Measurements from ENCODE around the gene GPR160.
A peak's percentile ranks its signal among the peaks of the same experiment; 100 is the strongest.
"Not testable (repeated sequence)": the region's sequence is repeated elsewhere in the genome, so short reads cannot be mapped to it uniquely, and the experiment has no call there.

Gene GPR160

DNA sequence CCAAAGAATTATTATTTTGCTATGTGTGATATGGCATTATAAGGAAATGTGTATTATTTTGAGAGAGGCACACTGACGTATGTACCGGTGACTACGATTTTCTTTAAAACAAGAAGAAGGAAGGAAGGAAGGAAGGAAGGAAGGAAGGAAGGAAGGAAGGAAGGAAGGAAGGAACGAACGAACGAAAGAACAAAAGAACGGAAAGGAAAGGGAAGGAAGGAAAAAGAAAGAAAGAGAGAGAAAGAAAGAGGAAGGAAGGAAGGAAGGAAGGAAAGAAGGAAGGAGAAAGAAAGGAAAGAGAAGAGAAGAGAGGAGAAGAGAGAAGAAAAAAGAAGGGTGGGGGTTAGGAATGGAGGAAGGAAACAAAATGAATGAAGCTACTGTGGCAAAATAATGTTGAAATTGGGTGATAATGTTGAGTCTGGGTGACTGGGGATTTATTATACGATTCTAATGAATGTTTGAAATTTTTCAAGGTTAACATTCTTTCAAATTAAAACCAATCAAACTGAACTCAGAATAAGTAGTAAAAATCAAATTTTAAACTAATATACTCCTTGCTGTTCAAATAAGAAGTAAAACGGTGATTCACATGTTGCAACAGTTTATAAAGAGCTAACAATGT lies 73.5 kb downstream of the GPR160 start:
- H3K4me3 ChIP-seq (ENCODE audit: low read depth, low read length): no peak overlapping the region
- TF ChIP-seq, protein P1, sequence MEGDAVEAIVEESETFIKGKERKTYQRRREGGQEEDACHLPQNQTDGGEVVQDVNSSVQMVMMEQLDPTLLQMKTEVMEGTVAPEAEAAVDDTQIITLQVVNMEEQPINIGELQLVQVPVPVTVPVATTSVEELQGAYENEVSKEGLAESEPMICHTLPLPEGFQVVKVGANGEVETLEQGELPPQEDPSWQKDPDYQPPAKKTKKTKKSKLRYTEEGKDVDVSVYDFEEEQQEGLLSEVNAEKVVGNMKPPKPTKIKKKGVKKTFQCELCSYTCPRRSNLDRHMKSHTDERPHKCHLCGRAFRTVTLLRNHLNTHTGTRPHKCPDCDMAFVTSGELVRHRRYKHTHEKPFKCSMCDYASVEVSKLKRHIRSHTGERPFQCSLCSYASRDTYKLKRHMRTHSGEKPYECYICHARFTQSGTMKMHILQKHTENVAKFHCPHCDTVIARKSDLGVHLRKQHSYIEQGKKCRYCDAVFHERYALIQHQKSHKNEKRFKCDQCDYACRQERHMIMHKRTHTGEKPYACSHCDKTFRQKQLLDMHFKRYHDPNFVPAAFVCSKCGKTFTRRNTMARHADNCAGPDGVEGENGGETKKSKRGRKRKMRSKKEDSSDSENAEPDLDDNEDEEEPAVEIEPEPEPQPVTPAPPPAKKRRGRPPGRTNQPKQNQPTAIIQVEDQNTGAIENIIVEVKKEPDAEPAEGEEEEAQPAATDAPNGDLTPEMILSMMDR (IDR thresholded peaks at IDR 0.05; ENCODE audit: low read depth, low read length): no peak

DNA sequence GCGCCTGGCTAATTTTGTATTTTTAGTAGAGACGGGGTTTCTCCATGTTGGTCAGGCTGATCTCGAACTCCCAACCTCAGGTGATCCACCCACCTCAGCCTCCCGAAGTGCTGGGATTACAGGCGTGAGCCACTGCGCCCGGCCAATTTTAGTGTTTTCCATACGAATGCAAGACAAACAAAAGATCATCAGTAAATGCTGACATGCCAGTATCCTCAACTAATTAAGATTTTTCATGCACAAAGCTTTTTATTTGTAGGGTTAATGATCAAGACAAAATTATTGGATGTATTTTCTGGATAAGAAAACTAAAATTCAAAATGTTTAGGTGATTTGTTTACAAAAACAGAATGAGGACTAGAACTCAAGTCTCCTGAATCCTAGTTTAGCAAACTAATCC lies 76.4 kb downstream of the GPR160 start:
- H3K4me3 ChIP-seq (ENCODE audit: low read depth, low read length): not testable (repeated sequence)

DNA sequence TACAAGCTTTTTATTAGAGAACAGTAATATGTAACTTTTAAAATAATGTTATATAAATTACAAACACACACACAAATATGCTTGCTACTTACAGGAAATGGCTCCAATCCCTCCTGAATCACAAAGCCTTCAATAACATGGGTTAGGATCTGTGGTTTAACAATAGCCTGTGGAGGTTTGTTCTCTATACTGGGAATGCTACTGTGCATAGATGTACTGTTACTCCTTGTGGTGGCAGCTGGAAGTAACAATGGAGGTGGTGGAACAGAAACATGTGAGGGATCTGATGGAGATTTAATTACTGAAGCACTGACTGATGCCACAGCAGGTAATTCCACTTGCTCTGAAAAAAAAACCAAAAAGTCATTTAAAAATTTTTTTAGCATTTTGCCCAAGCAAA lies 79.3 kb downstream of the GPR160 start:
- TF ChIP-seq, protein P1 (IDR thresholded peaks at IDR 0.05; ENCODE audit: low read depth, low read length): peak; percentile 8; the same call in 1 of the 2 replicates
- H3K4me3 ChIP-seq (ENCODE audit: low read depth, low read length): no peak overlapping the region

DNA sequence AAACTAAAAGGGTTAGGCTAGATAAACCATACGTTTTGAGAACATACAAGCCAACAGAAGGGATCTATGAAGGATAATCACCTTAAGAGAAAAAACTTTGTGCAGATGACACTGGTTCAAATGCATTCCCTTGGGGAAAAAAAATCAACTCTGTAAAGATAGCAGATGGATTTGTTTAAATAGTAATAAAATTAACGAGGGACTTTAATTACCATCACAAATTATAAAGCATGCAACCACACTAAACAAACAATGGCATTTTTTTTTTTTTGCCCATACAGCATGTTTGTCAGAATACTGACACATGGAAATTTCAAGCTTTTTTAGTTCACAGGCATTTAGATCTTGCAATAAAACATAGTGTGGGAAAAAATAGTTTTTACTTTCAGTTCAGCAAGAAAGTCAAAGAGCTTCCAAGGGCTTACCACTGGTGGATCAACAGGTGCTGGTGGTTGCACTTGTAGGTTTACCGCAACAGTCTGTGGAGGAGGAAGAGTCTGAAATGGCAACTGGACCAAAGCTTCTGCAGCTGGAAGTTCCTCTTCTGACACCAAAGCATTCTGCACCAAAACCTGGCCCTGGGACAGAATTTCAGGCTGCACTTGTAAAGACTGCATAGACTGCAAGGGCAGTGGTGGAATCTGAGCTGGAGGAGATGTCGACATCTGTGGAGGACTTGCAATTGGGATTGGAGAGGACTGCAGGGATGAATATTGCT lies 90.6 kb downstream of the GPR160 start:
- H3K4me3 ChIP-seq (ENCODE audit: low read depth, low read length): no peak overlapping the region

DNA sequence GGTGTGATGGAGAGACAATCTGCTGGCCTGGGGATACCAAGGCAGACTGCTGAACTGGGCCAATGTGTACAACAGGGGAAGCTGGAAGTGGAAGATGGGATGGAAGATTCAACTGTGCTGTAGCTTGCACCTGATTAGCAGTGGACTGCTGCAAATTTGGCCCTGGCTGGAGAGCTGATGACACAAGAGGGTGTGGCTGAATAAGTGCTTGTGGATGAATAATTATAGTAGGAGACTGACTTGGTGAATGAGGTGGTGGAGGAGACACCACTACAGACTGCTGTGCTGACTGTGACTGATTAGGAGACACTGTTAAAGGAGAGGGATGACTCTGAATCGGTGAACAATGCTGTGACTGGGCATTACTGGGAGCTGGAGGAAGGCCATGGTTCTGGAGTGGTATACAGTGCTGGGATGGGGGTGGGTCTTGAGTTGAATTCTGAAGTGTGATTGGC lies 91.2 kb downstream of the GPR160 start:
- H3K4me3 ChIP-seq (ENCODE audit: low read depth, low read length): no peak overlapping the region
- TF ChIP-seq, protein P1 (IDR thresholded peaks at IDR 0.05; ENCODE audit: low read depth, low read length): no peak

More for the DNA sequence above, 90.6 kb downstream of the GPR160 start:
- TF ChIP-seq, protein P1 (IDR thresholded peaks at IDR 0.05; ENCODE audit: low read depth, low read length): no peak

DNA sequence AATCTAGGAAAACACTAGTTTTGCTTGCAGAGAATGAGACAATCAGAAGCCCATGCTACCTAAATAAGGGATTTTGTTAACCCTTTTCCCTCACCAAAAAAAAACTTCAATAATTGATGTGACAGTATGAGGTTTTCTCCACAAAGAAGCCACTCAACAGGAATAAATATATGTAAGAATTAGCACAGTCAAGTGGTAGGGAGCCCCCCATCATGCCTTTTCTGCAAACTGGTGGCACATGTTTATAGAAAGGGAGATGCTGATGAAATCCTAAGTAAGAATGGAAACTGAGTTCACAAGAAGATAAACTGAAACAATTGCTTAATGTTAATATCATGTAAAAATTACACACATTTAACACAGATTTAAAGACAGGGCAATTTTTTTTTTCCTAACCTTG lies 92.7 kb downstream of the GPR160 start:
- no peak overlapping the region for H3K4me3 ChIP-seq (ENCODE audit: low read depth, low read length)
- TF ChIP-seq, protein P1 (IDR thresholded peaks at IDR 0.05; ENCODE audit: low read depth, low read length): no peak

DNA sequence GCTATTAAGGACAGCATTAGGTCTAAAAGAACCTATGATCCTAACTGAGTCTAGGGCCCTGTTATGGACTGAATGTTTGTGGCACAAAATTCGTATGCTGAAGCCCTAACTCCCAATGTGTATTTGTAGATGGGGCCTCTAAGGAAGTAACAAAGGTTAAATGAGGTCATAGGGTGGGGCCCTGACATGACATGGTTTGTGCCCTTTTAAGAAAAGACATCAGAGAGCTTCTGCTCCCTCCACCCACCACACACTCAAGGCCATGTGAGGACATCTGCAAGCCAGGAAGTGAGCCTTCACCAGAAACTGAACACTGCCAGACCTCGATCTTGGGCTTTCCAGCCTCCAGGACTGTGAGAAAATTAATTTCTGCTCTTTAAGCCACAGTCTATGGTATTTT lies 94.5 kb downstream of the GPR160 start:
- no peak overlapping the region for H3K4me3 ChIP-seq (ENCODE audit: low read depth, low read length)
- TF ChIP-seq, protein P1 (IDR thresholded peaks at IDR 0.05; ENCODE audit: low read depth, low read length): no peak
